CD4-positive, alpha-beta T cell (primary cell): ENCODE data around the gene RBM26. TPM values are rescaled to one million over a fixed set of nuclear protein-coding genes. Genes with fewer than 3 reads are reported as not detected.

Experiments used
- ATAC-seq: fragments of 200-7000 bp; cut with Tn5 transposase; one replicate; pipeline ENCODE4 v1.10.0; 2022; ENCODE audit warnings: mild to moderate bottlenecking; ENCODE audit not compliant: poor library complexity
- CTCF ChIA-PET: fragments of 350-600 bp; sonication (Branson Sonifier 250); formaldehyde crosslinking; loops from one replicate; lab custom pipeline; 2021; ENCODE audit warnings: antibody characterized with exemption, inconsistent platforms; lab: Charles Lee
- POLR2A ChIA-PET: fragments of 350-600 bp; sonication (Branson Sonifier 250); formaldehyde crosslinking; loops from one replicate; lab custom pipeline; 2021; ENCODE audit warnings: antibody characterized with exemption, inconsistent platforms; lab: Charles Lee
- DNase-seq, 14 experiments: peaks; one replicate each; pipeline ENCODE4 v3.0.0-alpha.2; 2013 to 2020; ENCODE audit warnings: mixed read lengths in 2 of 14
- H3K27ac ChIP-seq, 2 donors: one replicate each; pipeline versions ENCODE4 v1.5.1 to v1.7.0; 2013; ENCODE audit warnings: low read length in 2 of 2, low read depth in 1 of 2, mild to moderate bottlenecking in 1 of 2
- H3K27me3 ChIP-seq, 2 experiments: 1 replicate in 1 of 2; 2 replicates in 1 of 2; pipeline versions ENCODE4 v1.6.1 to v1.7.0; 2013; ENCODE audit warnings: low read length in 2 of 2, control low read depth in 1 of 2, mild to moderate bottlenecking in 1 of 2, moderate library complexity in 1 of 2; ENCODE audit not compliant: insufficient read depth in 2 of 2, control insufficient read depth in 1 of 2
- H3K36me3 ChIP-seq: one replicate; pipeline ENCODE4 v1.6.1; 2013; ENCODE audit warnings: low read length, control low read depth; ENCODE audit not compliant: insufficient read depth
- H3K4me1 ChIP-seq: one replicate; pipeline ENCODE4 v1.6.1; 2013; ENCODE audit warnings: low read length, control low read depth; ENCODE audit not compliant: insufficient read depth
- H3K4me3 ChIP-seq: one replicate; pipeline ENCODE4 v1.5.1; 2013; ENCODE audit warnings: mild to moderate bottlenecking, low read length, moderate library complexity
- H3K9me3 ChIP-seq, 2 experiments: 1 replicate in 1 of 2; 2 replicates in 1 of 2; pipeline versions ENCODE4 v1.6.1 to v1.7.0; 2013; ENCODE audit warnings: low read length in 2 of 2, mild to moderate bottlenecking in 2 of 2, control low read depth in 1 of 2, moderate library complexity in 1 of 2; ENCODE audit not compliant: control insufficient read depth in 1 of 2, insufficient read depth in 1 of 2
- H3K27ac Mint-ChIP-seq: one replicate; pipeline ENCODE4 v1.8.0; 2020; ENCODE audit warnings: mixed read lengths
- H3K27me3 Mint-ChIP-seq: one replicate; pipeline ENCODE4 v1.8.0; 2021; ENCODE audit warnings: mixed read lengths
- H3K36me3 Mint-ChIP-seq: one replicate; pipeline ENCODE4 v1.8.0; 2021; ENCODE audit warnings: low read depth, mixed read lengths
- H3K4me1 Mint-ChIP-seq: one replicate; pipeline ENCODE4 v1.8.0; 2021; ENCODE audit warnings: low read depth, mixed read lengths
- H3K4me3 Mint-ChIP-seq: one replicate; pipeline ENCODE4 v1.8.0; 2020; ENCODE audit warnings: mild to moderate bottlenecking, mixed read lengths
- H3K9me3 Mint-ChIP-seq: one replicate; pipeline ENCODE4 v1.8.0; 2020; ENCODE audit warnings: mixed read lengths
- CTCF ChIP-seq: fragments of 200-600 bp; IDR thresholded peaks from one replicate; pipeline ENCODE4 v1.8.0; 2022; ENCODE audit warnings: antibody characterized with exemption, mild to moderate bottlenecking
- intact Hi-C, 2 experiments: fragments of 100-400 bp; cut with DNase I in 1 of 2; cut with micrococcal nuclease in 1 of 2; formaldehyde crosslinking; loops; one replicate each; pipeline versions ENCODE4 v1.15.1 to v1.9.0; 2023 to 2025; cut with DNase I, micrococcal nuclease
- total RNA-seq, 174 experiments: library from RNA in 2 of 174; stranded (reverse) in 2 of 174; gene quantifications; one replicate each; pipeline ENCODE4 v1.2.3 and lab custom pipeline; 2021 to 2026

The RBM26 gene
- total RNA-seq, 2 experiments from 2014 or later: 67.3 to 68.0 TPM

- H3K27ac Mint-ChIP-seq: no peak overlapping the region
- no peaks in the 10 kb centered on the region for H3K36me3 Mint-ChIP-seq
- no peak overlapping the region for H3K4me3 ChIP-seq
- H3K4me1 ChIP-seq: no peaks in the 10 kb centered on the region
- H3K4me1 Mint-ChIP-seq: no peaks in the 10 kb centered on the region
- CTCF ChIA-PET: no interaction called here
- no peaks in the 10 kb centered on the region for H3K9me3 ChIP-seq
- no peak overlapping the region for H3K27ac ChIP-seq
- no peak overlapping the region for H3K4me3 Mint-ChIP-seq
- no peaks in the 10 kb centered on the region for H3K27me3 ChIP-seq
- ATAC-seq: no peak
- no peaks in the 10 kb centered on the region for H3K9me3 Mint-ChIP-seq
- H3K27me3 Mint-ChIP-seq: no peaks in the 10 kb centered on the region
- DNase-seq: no peak
- TF ChIP-seq CTCF: no peak
- intact Hi-C loops: no loop called here
- POLR2A ChIA-PET: no interaction called here
- no peaks in the 10 kb centered on the region for H3K36me3 ChIP-seq
Measured at GRCh38 chr13:79285159-79285558, 120.9 kb downstream of the RBM26 start.

- Mint-ChIP-seq H3K36me3 (no peaks in the 10 kb centered on the region), H3K27ac (no peak overlapping the region), H3K4me3 (no peak overlapping the region), H3K4me1 (no peaks in the 10 kb centered on the region), H3K9me3 (no peaks in the 10 kb centered on the region), H3K27me3 (no peaks in the 10 kb centered on the region)
- Histone ChIP-seq H3K9me3 (no peaks in the 10 kb centered on the region), H3K4me3 (no peak overlapping the region), H3K36me3 (no peaks in the 10 kb centered on the region), H3K27me3 (no peaks in the 10 kb centered on the region), H3K4me1 (no peaks in the 10 kb centered on the region), H3K27ac (no peak overlapping the region)
- POLR2A ChIA-PET: no interaction called here
- DNase-seq (no peak), ATAC-seq (no peak)
- intact Hi-C loops: no loop called here
- CTCF ChIA-PET: no interaction called here
- TF ChIP-seq CTCF: no peak
Measured at GRCh38 chr13:79283742-79284141, 122.3 kb downstream of the RBM26 start.

- intact Hi-C loops: no loop called here
- no peak overlapping the region for H3K4me3 Mint-ChIP-seq
- Histone ChIP-seq H3K27ac (no peak overlapping the region), H3K36me3 (no peaks in the 10 kb centered on the region), H3K4me1 (no peaks in the 10 kb centered on the region), H3K27me3 (no peaks in the 10 kb centered on the region), H3K9me3 (no peaks in the 10 kb centered on the region), H3K4me3 (no peak overlapping the region)
- H3K9me3 Mint-ChIP-seq: no peaks in the 10 kb centered on the region
- no peak for TF ChIP-seq CTCF
- ChIA-PET CTCF (no interaction called here), POLR2A (no interaction called here)
- DNase-seq: no peak
- no peak for ATAC-seq
- no peak overlapping the region for H3K27ac Mint-ChIP-seq
- no peaks in the 10 kb centered on the region for H3K4me1 Mint-ChIP-seq
- no peaks in the 10 kb centered on the region for H3K36me3 Mint-ChIP-seq
- H3K27me3 Mint-ChIP-seq: no peaks in the 10 kb centered on the region
Measured at GRCh38 chr13:79282976-79283375, 123.1 kb downstream of the RBM26 start.
